Measurements from ENCODE around the gene MTG1.

Gene MTG1

GRCh38 chr10:133394064-133394663, at the start of gene MTG1:
TSS of gene MTG1 (plus strand) at chr10:133394157. CDS start at chr10:133394221, 64 bp downstream.
- no peak for TF ChIP-seq Cebpa-rat (IDR thresholded peaks at IDR 0.05)
- Histone ChIP-seq H3K9ac (peak within 1 kb of the TSS; percentile 93 to 98 (median 95)), H3K27ac (peak within 1 kb of the TSS; percentile 88 to 96 (median 95)), H3K4me2 (peak within 1 kb of the TSS; percentile 94 to 100 (median 98)), H4K20me1 (peaks cover 0 to 35% (median 9%) of the 10 kb centered on the region in 11 experiments; a peak in 12 of 22 replicates), H3K9me3 (replicated peaks in 1 of 11) (no peaks in the 10 kb centered on the region), H3K27me3 (no peaks in the 10 kb centered on the region), H3K36me3 (peaks cover 30 to 39% (median 36%) of the 10 kb centered on the region in 11 experiments), H3K4me1 (peaks cover 60 to 73% (median 69%) of the 10 kb centered on the region in 10 experiments), H3K4me3 (peak within 1 kb of the TSS; percentile 80 to 94 (median 88))

GRCh38 chr10:133344236-133344635, 49.7 kb upstream of the MTG1 start:
- H3K9ac ChIP-seq = no peak overlapping the region
- TF ChIP-seq Cebpa-rat (IDR thresholded peaks at IDR 0.05) = no peak

GRCh38 chr10:133346413-133346812, 47.5 kb upstream of the MTG1 start:
- Histone ChIP-seq H3K27ac (no peak overlapping the region), H3K4me3 (no peak overlapping the region), H3K27me3 (0 out of 22 replicates have a peak, but pooled peaks cover 0 to 3% (median 0%) of the 10 kb centered on the region in 11 experiments), H3K9ac (no peak overlapping the region), H3K4me1 (peaks cover 0 to 35% (median 24%) of the 10 kb centered on the region in 10 experiments; a peak in 13 of 20 replicates), H4K20me1 (peaks cover 0 to 21% (median 0%) of the 10 kb centered on the region in 11 experiments; a peak in 6 of 22 replicates), H3K36me3 (no peaks in the 10 kb centered on the region), H3K4me2 (peak overlapping the region in 4 of 11 experiments; percentile 6 to 32 (median 28); a peak in 3 of 22 replicates), H3K9me3 (replicated peaks in 1 of 11) (peaks cover 0 to 21% (median 13%) of the 10 kb centered on the region in 11 experiments; a peak in 17 of 22 replicates)
- no peak for TF ChIP-seq Cebpa-rat (IDR thresholded peaks at IDR 0.05)

More at GRCh38 chr10:133344236-133344635, 49.7 kb upstream of the MTG1 start:
- Histone ChIP-seq H3K9me3 (replicated peaks in 1 of 11) (peaks cover 0 to 32% (median 16%) of the 10 kb centered on the region in 11 experiments; a peak in 17 of 22 replicates), H3K4me3 (no peak overlapping the region), H3K27ac (no peak overlapping the region), H4K20me1 (no peaks in the 10 kb centered on the region; a peak in 1 of 22 replicates), H3K27me3 (0 out of 22 replicates have a peak, but pooled peaks cover 0 to 3% (median 0%) of the 10 kb centered on the region in 11 experiments), H3K4me1 (peaks cover 0 to 30% (median 21%) of the 10 kb centered on the region in 10 experiments; a peak in 13 of 20 replicates), H3K36me3 (no peaks in the 10 kb centered on the region), H3K4me2 (peak overlapping the region in 6 of 11 experiments; percentile 6 to 53 (median 46); a peak in 10 of 22 replicates)

- Histone ChIP-seq H3K4me1 (peaks cover 0 to 40% (median 29%) of the 10 kb centered on the region in 10 experiments; a peak in 14 of 20 replicates), H3K4me3 (no peak overlapping the region), H3K9ac (no peak overlapping the region), H3K9me3 (replicated peaks in 1 of 11) (peaks cover 0 to 19% (median 11%) of the 10 kb centered on the region in 11 experiments; a peak in 17 of 22 replicates), H3K4me2 (peak overlapping the region in 2 of 11 experiments; percentile 10 to 12; a peak in 1 of 22 replicates), H3K27me3 (0 out of 22 replicates have a peak, but pooled peaks cover 0 to 3% (median 0%) of the 10 kb centered on the region in 11 experiments), H3K36me3 (0 out of 22 replicates have a peak, but pooled peaks cover 0 to under 1% (median 0%) of the 10 kb centered on the region in 11 experiments), H4K20me1 (peaks cover 0 to 34% (median 2%) of the 10 kb centered on the region in 11 experiments; a peak in 10 of 22 replicates), H3K27ac (no peak overlapping the region)
- TF ChIP-seq Cebpa-rat (IDR thresholded peaks at IDR 0.05) = no peak
These were observed 46.0 kb upstream of the MTG1 start for GRCh38 chr10:133347710-133348517.

GRCh38 chr10:133349160-133349568, 44.8 kb upstream of the MTG1 start:
- H3K27ac ChIP-seq = no peak overlapping the region
- no peak overlapping the region for H3K9ac ChIP-seq
- H3K4me3 ChIP-seq = no peak overlapping the region
- H3K36me3 ChIP-seq = peaks cover 0 to 5% (median 2%) of the 10 kb centered on the region in 11 experiments; a peak in 4 of 22 replicates
- TF ChIP-seq Cebpa-rat (IDR thresholded peaks at IDR 0.05) = no peak
- 0 out of 22 replicates have a peak, but pooled peaks cover 0 to 3% (median 0%) of the 10 kb centered on the region in 11 experiments for H3K27me3 ChIP-seq
- no peak overlapping the region for H3K4me2 ChIP-seq
- H3K9me3 ChIP-seq (replicated peaks in 1 of 11) = peaks cover 0 to 19% (median 11%) of the 10 kb centered on the region in 11 experiments; a peak in 17 of 22 replicates
- peaks cover 0 to 39% (median 22%) of the 10 kb centered on the region in 10 experiments; a peak in 14 of 20 replicates for H3K4me1 ChIP-seq
- peaks cover 2 to 47% (median 14%) of the 10 kb centered on the region in 11 experiments; a peak in 14 of 22 replicates for H4K20me1 ChIP-seq

GRCh38 chr10:133349577-133350011, 44.4 kb upstream of the MTG1 start:
- no peak overlapping the region for H3K4me3 ChIP-seq
- peaks cover 0 to 8% (median 6%) of the 10 kb centered on the region in 11 experiments; a peak in 7 of 22 replicates for H3K36me3 ChIP-seq
- H3K4me1 ChIP-seq = peaks cover under 1 to 39% (median 24%) of the 10 kb centered on the region in 10 experiments; a peak in 17 of 20 replicates
- no peaks in the 10 kb centered on the region for H3K27me3 ChIP-seq
- no peak overlapping the region for H3K4me2 ChIP-seq
- no peak overlapping the region for H3K9ac ChIP-seq
- no peak overlapping the region for H3K27ac ChIP-seq
- H4K20me1 ChIP-seq = peaks cover 4 to 51% (median 18%) of the 10 kb centered on the region in 11 experiments; a peak in 14 of 22 replicates
- no peak for TF ChIP-seq Cebpa-rat (IDR thresholded peaks at IDR 0.05)
- peaks cover 0 to 17% (median 11%) of the 10 kb centered on the region in 11 experiments; a peak in 17 of 22 replicates for H3K9me3 ChIP-seq (replicated peaks in 1 of 11)

- Histone ChIP-seq H3K36me3 (peaks cover 0 to 16% (median 14%) of the 10 kb centered on the region in 11 experiments; a peak in 12 of 22 replicates), H3K9me3 (replicated peaks in 1 of 11) (peaks cover 0 to 9% (median 5%) of the 10 kb centered on the region in 11 experiments; a peak in 16 of 22 replicates), H3K27ac (no peak overlapping the region), H3K4me1 (peaks cover 9 to 42% (median 32%) of the 10 kb centered on the region in 10 experiments), H4K20me1 (peaks cover 4 to 59% (median 26%) of the 10 kb centered on the region in 11 experiments; a peak in 15 of 22 replicates), H3K9ac (no peak overlapping the region), H3K27me3 (no peaks in the 10 kb centered on the region), H3K4me2 (no peak overlapping the region), H3K4me3 (no peak overlapping the region)
- TF ChIP-seq Cebpa-rat (IDR thresholded peaks at IDR 0.05) = no peak
These were observed 43.5 kb upstream of the MTG1 start for GRCh38 chr10:133350283-133350949.

- no peak for TF ChIP-seq Cebpa-rat (IDR thresholded peaks at IDR 0.05)
- Histone ChIP-seq H3K9ac (no peak overlapping the region), H3K9me3 (replicated peaks in 1 of 11) (peaks cover 0 to 4% (median 1%) of the 10 kb centered on the region in 11 experiments; a peak in 7 of 22 replicates), H3K27ac (no peak overlapping the region), H3K4me3 (no peak overlapping the region), H4K20me1 (peaks cover 4 to 65% (median 26%) of the 10 kb centered on the region in 11 experiments; a peak in 15 of 22 replicates), H3K4me2 (0 out of 22 replicates have a peak overlapping the region, but pooled peaks of 1 of the 11 experiments have one; percentile 31), H3K4me1 (peaks cover 14 to 47% (median 37%) of the 10 kb centered on the region in 10 experiments), H3K27me3 (no peaks in the 10 kb centered on the region), H3K36me3 (peaks cover 0 to 22% (median 14%) of the 10 kb centered on the region in 11 experiments; a peak in 13 of 22 replicates)
These were observed 43.0 kb upstream of the MTG1 start for GRCh38 chr10:133350950-133351329.

All from BLaER1 treated with 17β-estradiol and CSF1 and Interleukin-3, amounts not matched to agents 10 nM and 100 nM (cell line).